AG04450 (cell line): Measurements from ENCODE around the gene SETD6. TPM values are rescaled to one million over a fixed set of nuclear protein-coding genes. Genes with fewer than 3 reads are reported as not detected.

Experiments used
- CTCF ChIA-PET: fragments of 300-600, 350-600 bp; formaldehyde crosslinking; extraction: SDS; loops from one replicate; lab custom pipeline; 2022; ENCODE audit warnings: antibody characterized with exemption, inconsistent platforms; lab: Charles Lee
- POLR2A ChIA-PET: fragments of 350-600 bp; formaldehyde crosslinking; extraction: SDS; loops from one replicate; lab custom pipeline; 2021; ENCODE audit warnings: antibody characterized with exemption, inconsistent platforms; lab: Yijun Ruan, JAX
- DNase-seq: peaks from one replicate; pipeline ENCODE4 v3.0.0-alpha.2; 2011; ENCODE audit warnings: low read depth, low spot score
- H3K27ac ChIP-seq: one replicate; pipeline ENCODE4 v1.5.1; 2012; ENCODE audit warnings: low read depth, low read length, control low read depth
- H3K27me3 ChIP-seq: one replicate; pipeline ENCODE4 v1.6.0; 2012; ENCODE audit warnings: low read length; ENCODE audit not compliant: control insufficient read depth, insufficient read depth
- H3K4me3 ChIP-seq: 2 replicates; pipeline ENCODE4 v1.5.1; 2011; ENCODE audit warnings: mild to moderate bottlenecking, low read depth, low read length, control low read depth
- H3K9me3 ChIP-seq: 2 replicates; pipeline ENCODE4 v1.5.1; 2012; ENCODE audit warnings: low read length; ENCODE audit not compliant: control insufficient read depth, insufficient read depth
- polyA plus RNA-seq: library from polyadenylated mRNA; depleted of rRNA; stranded (reverse); fragments of >200 nt; gene quantifications from 2 replicates; pipeline ENCODE4 v1.2.3, GENCODE V29; 2011
- TF ChIP-seq, protein P1 (sequence below): IDR thresholded peaks from 2 replicates; pipeline ENCODE4 v1.5.1; 2011; ENCODE audit warnings: low read depth, low read length, control low read depth, inconsistent platforms

Gene SETD6
- polyA plus RNA-seq, 1 experiment = 6.5 TPM

- no peak for DNase-seq
- H3K27me3 ChIP-seq = no peaks in the 10 kb centered on the region
- ChIA-PET CTCF (no interaction called here), POLR2A (no interaction called here)
- H3K9me3 ChIP-seq = no peaks in the 10 kb centered on the region; the same call in 1 of the 2 replicates
- H3K4me3 ChIP-seq = no peak overlapping the region
- TF ChIP-seq, protein P1, sequence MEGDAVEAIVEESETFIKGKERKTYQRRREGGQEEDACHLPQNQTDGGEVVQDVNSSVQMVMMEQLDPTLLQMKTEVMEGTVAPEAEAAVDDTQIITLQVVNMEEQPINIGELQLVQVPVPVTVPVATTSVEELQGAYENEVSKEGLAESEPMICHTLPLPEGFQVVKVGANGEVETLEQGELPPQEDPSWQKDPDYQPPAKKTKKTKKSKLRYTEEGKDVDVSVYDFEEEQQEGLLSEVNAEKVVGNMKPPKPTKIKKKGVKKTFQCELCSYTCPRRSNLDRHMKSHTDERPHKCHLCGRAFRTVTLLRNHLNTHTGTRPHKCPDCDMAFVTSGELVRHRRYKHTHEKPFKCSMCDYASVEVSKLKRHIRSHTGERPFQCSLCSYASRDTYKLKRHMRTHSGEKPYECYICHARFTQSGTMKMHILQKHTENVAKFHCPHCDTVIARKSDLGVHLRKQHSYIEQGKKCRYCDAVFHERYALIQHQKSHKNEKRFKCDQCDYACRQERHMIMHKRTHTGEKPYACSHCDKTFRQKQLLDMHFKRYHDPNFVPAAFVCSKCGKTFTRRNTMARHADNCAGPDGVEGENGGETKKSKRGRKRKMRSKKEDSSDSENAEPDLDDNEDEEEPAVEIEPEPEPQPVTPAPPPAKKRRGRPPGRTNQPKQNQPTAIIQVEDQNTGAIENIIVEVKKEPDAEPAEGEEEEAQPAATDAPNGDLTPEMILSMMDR = no peak
- no peak overlapping the region for H3K27ac ChIP-seq
Measured at GRCh38 chr16:58516768-58517107, 1.4 kb downstream of the SETD6 start.

DNA sequence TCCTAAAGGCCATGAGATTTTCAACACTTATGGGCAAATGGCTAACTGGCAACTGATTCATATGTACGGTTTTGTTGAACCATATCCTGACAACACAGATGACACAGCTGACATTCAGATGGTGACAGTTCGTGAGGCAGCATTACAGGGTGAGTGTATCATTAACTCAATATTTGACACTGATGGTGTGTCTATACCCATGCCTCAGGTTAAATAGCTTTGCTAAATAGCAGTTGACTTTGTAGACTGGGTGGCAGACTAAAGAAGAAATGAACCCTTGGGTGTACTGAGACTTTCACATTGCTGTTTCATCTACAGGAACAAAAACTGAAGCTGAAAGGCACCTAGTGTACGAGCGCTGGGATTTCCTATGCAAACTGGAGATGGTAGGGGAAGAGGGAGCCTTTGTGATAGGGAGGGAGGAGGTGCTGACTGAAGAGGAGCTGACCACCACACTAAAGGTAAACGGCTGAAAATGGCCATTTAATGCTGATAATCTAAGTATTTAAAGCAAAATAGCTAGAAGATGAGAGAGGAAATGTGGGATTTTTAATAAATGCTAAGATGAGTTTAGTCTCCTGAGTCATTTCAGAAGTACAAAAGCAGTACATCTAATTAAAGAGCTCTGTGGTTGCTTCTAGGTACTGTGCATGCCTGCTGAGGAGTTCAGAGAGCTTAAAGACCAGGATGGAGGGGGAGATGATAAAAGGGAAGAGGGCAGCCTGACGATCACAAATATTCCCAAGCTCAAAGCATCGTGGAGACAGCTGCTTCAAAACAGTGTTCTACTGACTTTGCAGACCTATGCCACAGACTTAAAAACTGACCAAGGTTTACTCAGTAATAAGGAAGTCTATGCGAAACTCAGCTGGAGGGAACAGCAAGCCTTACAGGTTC, 3.0 kb downstream of the SETD6 start:
- ChIA-PET CTCF (interaction anchor here (1.2 kb wide), 2 partner anchors 143 to 237 kb away, joined by 3 read pairs; no protein-coding TSS in a partner anchor), POLR2A (interaction anchor here (0.6 kb wide), 1 partner anchor 9 kb away, joined by 5 read pairs; no protein-coding TSS in a partner anchor)
- no peak overlapping the region for H3K27ac ChIP-seq
- no peak overlapping the region for H3K4me3 ChIP-seq
- H3K27me3 ChIP-seq = no peaks in the 10 kb centered on the region
- TF ChIP-seq, protein P1 = no peak
- DNase-seq = no peak
- no peaks in the 10 kb centered on the region; the same call in 1 of the 2 replicates for H3K9me3 ChIP-seq

GRCh38 chr16:58518980-58519368, 3.7 kb downstream of the SETD6 start:
- H3K4me3 ChIP-seq = no peak overlapping the region
- ChIA-PET CTCF (interaction anchor here (1.0 kb wide), 1 partner anchor 142 kb away, joined by 3 read pairs; no protein-coding TSS in a partner anchor), POLR2A (no interaction called here)
- H3K27ac ChIP-seq = no peak overlapping the region
- TF ChIP-seq, protein P1 = no peak
- no peaks in the 10 kb centered on the region; the same call in 1 of the 2 replicates for H3K9me3 ChIP-seq
- no peak for DNase-seq
- no peaks in the 10 kb centered on the region for H3K27me3 ChIP-seq

DNA sequence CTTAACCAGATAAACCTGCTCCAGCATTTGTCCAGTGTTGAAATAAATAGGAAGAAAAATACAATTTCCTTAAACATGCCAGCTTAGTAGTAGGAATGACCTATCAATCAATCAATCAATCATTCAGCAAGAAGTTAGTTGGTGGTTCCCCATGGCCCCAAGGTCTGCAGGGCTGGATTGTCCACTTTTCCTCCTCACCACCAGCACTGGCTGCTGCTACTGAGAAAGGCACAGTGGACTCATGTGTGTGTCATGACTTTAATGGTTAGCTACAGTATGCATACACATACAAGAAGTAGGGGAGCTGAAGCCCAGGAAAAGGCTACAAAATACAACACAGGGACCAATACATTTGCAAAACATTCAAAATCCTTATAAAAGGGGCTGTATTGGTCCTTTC, 4.4 kb downstream of the SETD6 start:
- H3K4me3 ChIP-seq = no peak overlapping the region
- ChIA-PET POLR2A (no interaction called here), CTCF (interaction anchor here (0.5 to 1.0 kb wide), 3 partner anchors 134 to 141 kb away, joined by 3 to 5 read pairs (median 3); no protein-coding TSS in a partner anchor)
- no peak overlapping the region for H3K27ac ChIP-seq
- H3K27me3 ChIP-seq = no peaks in the 10 kb centered on the region
- H3K9me3 ChIP-seq = no peaks in the 10 kb centered on the region; the same call in 1 of the 2 replicates
- no peak for DNase-seq
- TF ChIP-seq, protein P1 = no peak

GRCh38 chr16:58530179-58530578, 14.9 kb downstream of the SETD6 start:
- Histone ChIP-seq H3K4me3 (no peak overlapping the region), H3K27ac (no peak overlapping the region), H3K9me3 (no peaks in the 10 kb centered on the region), H3K27me3 (no peaks in the 10 kb centered on the region)
- no peak for DNase-seq
- TF ChIP-seq, protein P1 = no peak
- ChIA-PET POLR2A (no interaction called here), CTCF (no interaction called here)
